Liver (tissue), 9 donors: ENCODE results near the gene LYRM2. TPM values are rescaled to one million over a fixed set of nuclear protein-coding genes. Genes with fewer than 3 reads are reported as not detected.
"Not testable (repeated sequence)": the region's sequence is repeated elsewhere in the genome, so short reads cannot be mapped to it uniquely, and the experiment has no call there.

ENCODE experiments used
- DNase-seq: peaks from one replicate; pipeline ENCODE4 v3.0.0-alpha.2; 2017; ENCODE audit warnings: low spot score
- H3K27ac ChIP-seq, 2 donors: one replicate each; pipeline ENCODE4 v1.7.0; 2013; ENCODE audit warnings: inconsistent platforms in 2 of 2, low read length in 2 of 2, control low read depth in 1 of 2, low read depth in 1 of 2, mild to moderate bottlenecking in 1 of 2
- H3K27me3 ChIP-seq, 4 donors: one replicate each; pipeline versions ENCODE4 v1.6.1 to v1.7.0; 2013; ENCODE audit warnings: low read length in 3 of 4, inconsistent platforms in 1 of 4, mild to moderate bottlenecking in 1 of 4, moderate library complexity in 1 of 4; ENCODE audit not compliant: control insufficient read depth in 4 of 4, insufficient read depth in 4 of 4
- H3K36me3 ChIP-seq, 4 donors: one replicate each; pipeline versions ENCODE4 v1.6.1 to v1.7.0; 2013; ENCODE audit warnings: low read length in 3 of 4, mild to moderate bottlenecking in 3 of 4, low read depth in 1 of 4, moderate library complexity in 1 of 4; ENCODE audit not compliant: control insufficient read depth in 4 of 4, insufficient read depth in 3 of 4
- H3K4me1 ChIP-seq, 4 donors: one replicate each; pipeline versions ENCODE4 v1.6.1 to v1.7.0; 2013; ENCODE audit warnings: low read length in 3 of 4, mild to moderate bottlenecking in 3 of 4, moderate library complexity in 1 of 4; ENCODE audit not compliant: control insufficient read depth in 4 of 4, insufficient read depth in 4 of 4
- H3K4me3 ChIP-seq, 3 donors: one replicate each; pipeline versions ENCODE4 v1.6.1 to v1.7.0; 2013; ENCODE audit warnings: low read length in 3 of 3, control low read depth in 1 of 3, low read depth in 1 of 3, mild to moderate bottlenecking in 1 of 3
- H3K9ac ChIP-seq, 2 donors: one replicate each; pipeline ENCODE4 v1.7.0; 2013; ENCODE audit warnings: low read length in 2 of 2, mild to moderate bottlenecking in 2 of 2, moderate library complexity in 2 of 2, control low read depth in 1 of 2, low read depth in 1 of 2
- H3K9me3 ChIP-seq, 4 donors: one replicate each; pipeline versions ENCODE4 v1.6.1 to v1.7.0; 2013; ENCODE audit warnings: low read length in 3 of 4; ENCODE audit not compliant: control insufficient read depth in 4 of 4
- ATF3 ChIP-seq: IDR thresholded peaks from 2 replicates; pipeline ENCODE4 v1.6.1; 2016; ENCODE audit warnings: antibody characterized with exemption
- CTCF ChIP-seq: fragments of 150-350 bp; IDR thresholded peaks from 2 replicates; pipeline ENCODE4 v1.5.1; 2017; ENCODE audit warnings: improper control_type of control experiment, low read depth, low read length; ENCODE audit not compliant: missing input control
- EGR1 ChIP-seq, 2 donors: IDR thresholded peaks; 2 replicates each; pipeline ENCODE4 v1.6.1; 2016 to 2018; ENCODE audit warnings: antibody characterized with exemption in 2 of 2, low read depth in 2 of 2
- FOXA1 ChIP-seq: IDR thresholded peaks from 2 replicates; pipeline ENCODE4 v1.6.1; 2016; ENCODE audit warnings: antibody characterized with exemption
- FOXA2 ChIP-seq: IDR thresholded peaks from 2 replicates; pipeline ENCODE4 v1.6.1; 2016; ENCODE audit warnings: antibody characterized with exemption
- GABPA ChIP-seq, 2 donors: IDR thresholded peaks in 1 of 2; conservative IDR thresholded peaks in 1 of 2; 2 replicates each; pipeline ENCODE4 v1.6.1; 2016; ENCODE audit warnings: antibody characterized with exemption in 2 of 2, mild to moderate bottlenecking in 1 of 2, moderate library complexity in 1 of 2
- HNF4A ChIP-seq, 2 donors: conservative IDR thresholded peaks; 2 replicates each; pipeline ENCODE4 v1.6.1; 2016; ENCODE audit warnings: antibody characterized with exemption in 2 of 2, mild to moderate bottlenecking in 2 of 2
- HNF4G ChIP-seq: IDR thresholded peaks from 2 replicates; pipeline ENCODE4 v1.6.1; 2016; ENCODE audit warnings: antibody characterized with exemption
- JUND ChIP-seq, 2 donors: IDR thresholded peaks; 2 replicates each; pipeline ENCODE4 v1.6.1; 2016; ENCODE audit warnings: antibody characterized with exemption in 2 of 2
- MAX ChIP-seq: IDR thresholded peaks from 2 replicates; pipeline ENCODE4 v1.6.1; 2016; ENCODE audit warnings: antibody characterized with exemption
- NR2F2 ChIP-seq: IDR thresholded peaks from 2 replicates; pipeline ENCODE4 v1.6.1; 2016; ENCODE audit warnings: antibody characterized with exemption
- RAD21 ChIP-seq, 2 donors: IDR thresholded peaks; 2 replicates each; pipeline ENCODE4 v1.6.1; 2016; ENCODE audit warnings: antibody characterized with exemption in 2 of 2, mild to moderate bottlenecking in 2 of 2
- REST ChIP-seq: IDR thresholded peaks from 2 replicates; pipeline ENCODE4 v1.6.1; 2016; ENCODE audit warnings: antibody characterized with exemption, mild to moderate bottlenecking
- RXRA ChIP-seq, 2 donors: IDR thresholded peaks; 2 replicates each; pipeline ENCODE4 v1.6.1; 2017 to 2018; ENCODE audit warnings: antibody characterized with exemption in 2 of 2, mild to moderate bottlenecking in 1 of 2
- SP1 ChIP-seq: IDR thresholded peaks from 2 replicates; pipeline ENCODE4 v1.6.1; 2018; ENCODE audit warnings: antibody characterized with exemption, mild to moderate bottlenecking
- TAF1 ChIP-seq: conservative IDR thresholded peaks from 2 replicates; pipeline ENCODE4 v1.6.1; 2016; ENCODE audit warnings: antibody characterized with exemption, mild to moderate bottlenecking
- YY1 ChIP-seq: IDR thresholded peaks from 2 replicates; pipeline ENCODE4 v1.6.1; 2016; ENCODE audit warnings: antibody characterized with exemption, mild to moderate bottlenecking
- ZBTB33 ChIP-seq: IDR thresholded peaks from 2 replicates; pipeline ENCODE4 v1.6.1; 2016; ENCODE audit warnings: antibody characterized with exemption
- WGBS: extraction: QIAGEN DNeasy Blood & Tissue Kit; methylation state at CpG from one replicate; pipeline ENCODE4 v1.1.7; 2013; 5-methylcytosine and 5-hydroxymethylcytosine counted together
- polyA plus RNA-seq, 2 donors: library from polyadenylated mRNA; stranded (reverse) in 1 of 2; unstranded in 1 of 2; fragments of 200-250 nt in 1 of 2; fragments of >200 nt in 1 of 2; fragmentation: Nextera tagmentation in 1 of 2; extraction: Ambion mirVana in 1 of 2; gene quantifications; one replicate each; pipeline versions ENCODE4 v1.2.1 to v1.2.3, GENCODE V29; 2013 to 2015
- total RNA-seq, 2 donors: library from RNA; depleted of rRNA; stranded (reverse); fragments of >200 nt; gene quantifications; one replicate each; pipeline ENCODE4 v1.2.3, GENCODE V29; 2014
- donor health status: healthy.
- donor health status: healthy.
- donor health status: healthy.
- donor health status: healthy.
- donor health status: healthy.

LYRM2 gene
- total and polyA plus RNA-seq, 4 donors: 8.9 to 34.7 (median 12.4) TPM

- DNase-seq: no peak
- Histone ChIP-seq H3K4me1 (peaks cover 0 to 9% (median 5%) of the 10 kb centered on the region in 4 donors), H3K36me3 (peaks cover 5 to 46% (median 37%) of the 10 kb centered on the region in 4 donors), H3K9me3 (no peaks in the 10 kb centered on the region), H3K27ac (no peak overlapping the region), H3K4me3 (no peak overlapping the region), H3K9ac (no peak overlapping the region), H3K27me3 (no peaks in the 10 kb centered on the region)
- TF ChIP-seq ATF3 (no peak), HNF4A (conservative IDR thresholded peaks at IDR 0.05) (peak; percentile 48 to 75), RAD21 (IDR thresholded peaks at IDR 0.05) (no peak), FOXA1 (no peak), FOXA2 (no peak), TAF1 (no peak), RXRA (IDR thresholded peaks at IDR 0.05) (peak in 1 of 2 donors; percentile 27), NR2F2 (no peak), MAX (no peak), GABPA (IDR thresholded peaks at IDR 0.05 in 1 of 2, conservative IDR thresholded peaks at IDR 0.05 in 1 of 2) (no peak), SP1 (peak; percentile 10)
- 48% methylated on average over 3 of the region's 3 CpGs for WGBS
Measured at GRCh38 chr6:89643406-89643805, 4.9 kb upstream of the LYRM2 start.

GRCh38 chr6:89642956-89643355, 4.4 kb upstream of the LYRM2 start:
- no peaks in the 10 kb centered on the region for H3K27me3 ChIP-seq
- TF ChIP-seq NR2F2 (no peak), FOXA1 (no peak), SP1 (no peak), CTCF (no peak), REST (no peak), YY1 (no peak), JUND (IDR thresholded peaks at IDR 0.05) (no peak), HNF4G (no peak), EGR1 (IDR thresholded peaks at IDR 0.05; ENCODE audit: low read depth in 2 of 2) (no peak), HNF4A (conservative IDR thresholded peaks at IDR 0.05) (no peak), ATF3 (no peak), FOXA2 (no peak), MAX (no peak), GABPA (IDR thresholded peaks at IDR 0.05 in 1 of 2, conservative IDR thresholded peaks at IDR 0.05 in 1 of 2) (no peak), TAF1 (no peak), RXRA (IDR thresholded peaks at IDR 0.05) (no peak), ZBTB33 (no peak), RAD21 (IDR thresholded peaks at IDR 0.05) (no peak)
- H3K9ac ChIP-seq: no peak overlapping the region
- DNase-seq: no peak
- H3K9me3 ChIP-seq: no peaks in the 10 kb centered on the region
- H3K4me3 ChIP-seq: no peak overlapping the region
- no peak overlapping the region for H3K27ac ChIP-seq
- WGBS: 90% methylated on average over 3 of the region's 3 CpGs
- H3K4me1 ChIP-seq: peaks cover 0 to 10% (median 5%) of the 10 kb centered on the region in 4 donors
- peaks cover 5 to 42% (median 34%) of the 10 kb centered on the region in 4 donors for H3K36me3 ChIP-seq

- DNase-seq, H3K4me3 ChIP-seq, H3K27me3 ChIP-seq, H3K9ac ChIP-seq, H3K9me3 ChIP-seq, H3K27ac ChIP-seq: not testable (repeated sequence)
- Histone ChIP-seq H3K4me1 (peaks cover 0 to 15% (median 9%) of the 10 kb centered on the region in 4 donors), H3K36me3 (peaks cover 3 to 29% (median 22%) of the 10 kb centered on the region in 4 donors)
- 95% methylated on average over 3 of the region's 3 CpGs for WGBS
Measured at GRCh38 chr6:89641581-89641980, 3.0 kb upstream of the LYRM2 start.
